Naive B cell (primary cell): Measurements from ENCODE around the gene ACTR5. TPM values are rescaled to one million over a fixed set of nuclear protein-coding genes. Genes with fewer than 3 reads are reported as not detected.
"Not testable (repeated sequence)": the region's sequence is repeated elsewhere in the genome, so short reads cannot be mapped to it uniquely, and the experiment has no call there.

Source experiments
- ATAC-seq, 2 donors: fragments of 150-1000 bp; cut with Tn5 transposase; 2 replicates each; pipeline ENCODE4 v1.10.0; 2021; ENCODE audit warnings: low read depth in 2 of 2, mild to moderate bottlenecking in 2 of 2, moderate library complexity in 2 of 2
- DNase-seq: peaks from one replicate; pipeline ENCODE4 v3.0.0; 2022
- H3K27ac Mint-ChIP-seq, 6 donors: one replicate each; pipeline ENCODE4 v1.8.0; 2020 to 2022; ENCODE audit warnings: mild to moderate bottlenecking in 6 of 6, mixed read lengths in 6 of 6, moderate library complexity in 5 of 6, inconsistent platforms in 2 of 6
- H3K27me3 Mint-ChIP-seq, 3 donors: one replicate each; pipeline ENCODE4 v1.8.0; 2021 to 2022; ENCODE audit warnings: mixed read lengths in 3 of 3, mild to moderate bottlenecking in 1 of 3
- H3K36me3 Mint-ChIP-seq, 2 donors: one replicate each; pipeline ENCODE4 v1.8.0; 2020 to 2022; ENCODE audit warnings: mixed read lengths in 2 of 2, inconsistent platforms in 1 of 2, mild to moderate bottlenecking in 1 of 2
- H3K4me1 Mint-ChIP-seq, 3 donors: one replicate each; pipeline ENCODE4 v1.8.0; 2020 to 2022; ENCODE audit warnings: mixed read lengths in 3 of 3, inconsistent platforms in 1 of 3, mild to moderate bottlenecking in 1 of 3, moderate library complexity in 1 of 3
- H3K4me3 Mint-ChIP-seq, 8 donors: one replicate each; pipeline ENCODE4 v1.8.0; 2020 to 2022; ENCODE audit warnings: mild to moderate bottlenecking in 8 of 8, mixed read lengths in 8 of 8, moderate library complexity in 8 of 8, inconsistent platforms in 2 of 8
- H3K9me3 Mint-ChIP-seq, 7 donors: one replicate each; pipeline ENCODE4 v1.8.0; 2020 to 2022; ENCODE audit warnings: mixed read lengths in 7 of 7, mild to moderate bottlenecking in 5 of 7, inconsistent platforms in 2 of 7, moderate library complexity in 1 of 7
- polyA plus RNA-seq, 6 donors: library from polyadenylated mRNA; unstranded; fragments of 300-500 nt; fragmentation: Illumina TruSeq; gene quantifications; one replicate each; pipeline ENCODE4 v1.2.3, GENCODE V29; 2021; ENCODE audit warnings: low read depth in 6 of 6

Gene ACTR5
- polyA plus RNA-seq, 6 donors from 2014 or later, result 3.5 to 9.6 (median 7.7) TPM

- Mint-ChIP-seq H3K27ac (no peak overlapping the region), H3K27me3 (no peaks in the 10 kb centered on the region), H3K4me3 (no peak overlapping the region), H3K9me3 (peaks cover 0 to under 1% (median 0%) of the 10 kb centered on the region in 7 donors), H3K4me1 (no peaks in the 10 kb centered on the region), H3K36me3 (peaks cover 2 to 10% of the 10 kb centered on the region in 2 donors)
- ATAC-seq (no peak), DNase-seq (no peak)
Measured at GRCh38 chr20:38779247-38780097, 31.2 kb downstream of the ACTR5 start.

DNA sequence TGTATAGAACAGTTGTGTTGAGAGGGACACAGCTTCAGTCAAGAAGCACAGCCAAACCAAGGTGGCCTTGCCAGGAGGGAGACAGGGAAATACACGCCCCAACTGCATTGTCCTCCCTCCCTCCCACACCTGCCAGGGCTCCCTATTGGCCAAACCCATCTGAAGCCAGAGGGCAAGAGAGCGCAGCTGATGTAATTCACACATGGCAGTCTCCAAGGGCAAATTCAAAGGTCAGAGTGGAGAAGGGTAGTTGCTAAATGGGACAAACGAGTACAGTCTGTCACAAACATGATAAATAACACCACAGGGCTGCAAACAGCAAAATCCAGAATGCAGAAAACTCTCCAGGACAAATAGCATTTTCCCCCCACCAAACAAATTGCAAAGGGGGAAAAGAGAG is 34.0 kb downstream of the ACTR5 start:
- no peak overlapping the region for H3K4me3 Mint-ChIP-seq
- no peaks in the 10 kb centered on the region for H3K27me3 Mint-ChIP-seq
- ATAC-seq (no peak), DNase-seq (no peak)
- H3K4me1 Mint-ChIP-seq, result peaks cover 0 to 4% (median 0%) of the 10 kb centered on the region in 3 donors
- no peaks in the 10 kb centered on the region for H3K36me3 Mint-ChIP-seq
- H3K27ac Mint-ChIP-seq, result no peak overlapping the region
- H3K9me3 Mint-ChIP-seq, result no peaks in the 10 kb centered on the region

DNA sequence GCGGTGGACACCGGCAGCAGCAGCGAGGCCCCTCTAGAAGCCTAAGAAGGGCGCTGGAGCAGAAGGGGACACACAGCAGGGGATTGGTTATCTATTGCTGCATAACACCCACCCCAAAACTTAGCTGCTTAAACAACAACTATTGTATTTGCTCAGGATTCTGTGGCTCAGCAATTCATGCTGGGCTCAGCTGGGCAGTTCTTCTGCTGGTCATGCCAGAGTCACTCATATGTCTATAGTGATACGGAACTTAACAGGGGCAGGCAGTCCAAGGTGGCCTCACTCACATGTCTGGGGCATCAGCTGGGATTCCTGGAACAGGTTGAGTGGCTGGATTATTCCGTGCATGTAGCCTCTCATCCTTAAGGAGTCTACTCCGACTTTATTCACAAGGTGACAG is 39.6 kb downstream of the ACTR5 start:
- DNase-seq (no peak), ATAC-seq (no peak)
- H3K4me1 Mint-ChIP-seq, result peaks cover 9 to 15% (median 13%) of the 10 kb centered on the region in 3 donors
- H3K36me3 Mint-ChIP-seq, result no peaks in the 10 kb centered on the region
- no peak overlapping the region for H3K27ac Mint-ChIP-seq
- no peak overlapping the region for H3K4me3 Mint-ChIP-seq
- no peaks in the 10 kb centered on the region for H3K9me3 Mint-ChIP-seq
- no peaks in the 10 kb centered on the region for H3K27me3 Mint-ChIP-seq

DNA sequence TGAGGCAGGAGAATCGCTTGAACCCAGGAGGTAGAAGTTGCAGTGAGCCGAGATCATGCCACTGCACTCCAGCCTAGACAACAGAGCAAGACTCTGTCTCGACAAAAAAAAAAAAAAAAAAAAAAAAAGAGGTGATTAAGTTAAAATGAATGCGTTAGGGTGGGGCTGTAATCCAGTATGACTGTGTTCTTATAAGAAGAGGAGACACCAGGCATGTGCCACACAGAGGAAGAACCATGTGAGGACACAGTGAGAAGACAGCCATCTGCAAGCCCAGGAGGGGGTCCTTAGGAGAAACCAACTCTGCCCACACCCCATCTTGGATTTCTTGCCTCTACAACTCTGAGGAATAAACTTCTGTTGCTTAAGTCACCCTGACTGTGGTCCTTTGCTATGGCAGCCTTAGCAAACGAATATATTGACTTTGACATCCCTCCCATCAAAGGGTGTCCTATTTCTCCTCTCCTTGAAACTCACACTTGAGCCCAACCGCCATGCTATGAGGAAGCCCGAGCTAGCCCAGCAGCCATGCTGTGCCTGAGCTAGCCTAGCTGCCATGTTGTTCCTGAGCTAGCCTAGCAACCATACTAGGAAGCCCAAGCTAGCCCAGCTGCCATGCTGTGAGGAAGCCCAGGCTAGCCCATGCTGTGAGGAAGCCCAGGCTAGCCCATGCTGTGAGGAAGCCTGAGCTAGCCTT is 41.4 kb downstream of the ACTR5 start:
- no peak for ATAC-seq
- H3K9me3 Mint-ChIP-seq, result no peaks in the 10 kb centered on the region
- peak overlapping the region in 1 of 8 donors; percentile 6 for H3K4me3 Mint-ChIP-seq
- no peak for DNase-seq
- H3K4me1 Mint-ChIP-seq, result peaks cover 9 to 15% (median 13%) of the 10 kb centered on the region in 3 donors
- no peaks in the 10 kb centered on the region for H3K27me3 Mint-ChIP-seq
- H3K36me3 Mint-ChIP-seq, result no peaks in the 10 kb centered on the region
- peak overlapping the region in 1 of 6 donors; percentile 75 for H3K27ac Mint-ChIP-seq

DNA sequence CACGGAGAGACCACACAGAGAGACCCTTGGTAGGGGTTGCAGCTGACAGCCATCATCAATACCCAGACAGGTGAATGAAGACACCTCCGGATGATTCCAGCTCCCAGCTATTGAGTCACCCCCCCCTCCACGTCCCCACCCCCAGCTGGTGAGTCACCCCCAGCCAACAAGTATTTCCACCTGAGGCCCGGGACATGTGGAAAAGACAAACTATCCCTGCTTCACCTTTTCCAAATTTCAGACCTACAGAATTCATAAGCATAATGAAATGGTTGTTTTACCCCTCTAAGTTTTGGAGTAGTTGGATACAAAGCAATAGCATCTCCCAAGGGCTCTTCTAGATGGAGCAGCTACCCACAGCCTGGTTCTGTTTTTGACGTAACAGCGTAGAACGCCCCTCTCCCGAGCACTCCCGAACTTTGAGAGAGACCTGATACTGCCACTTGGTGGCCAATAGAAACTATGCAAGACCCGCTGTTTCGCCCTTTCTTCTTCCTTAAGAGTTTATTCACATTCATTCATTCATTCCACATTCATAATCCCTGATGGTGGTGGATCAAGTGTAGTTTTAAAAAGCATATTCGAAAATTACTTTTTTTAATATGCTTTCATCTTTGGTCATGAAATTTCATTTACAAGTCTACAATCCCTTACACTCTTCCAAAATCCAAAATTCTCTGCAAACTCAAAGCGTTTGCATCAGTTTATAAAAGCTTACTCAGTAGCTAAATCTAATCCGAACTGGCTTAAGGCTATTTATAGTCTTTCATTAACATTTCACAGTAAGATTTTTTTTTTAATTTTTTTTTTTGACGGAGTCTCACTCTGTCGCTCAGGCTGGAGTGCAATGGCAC is 42.2 kb downstream of the ACTR5 start:
- peak; percentile 63 to 82 for ATAC-seq

GRCh38 chr20:38791291-38791690 is 43.0 kb downstream of the ACTR5 start:
- Mint-ChIP-seq H3K36me3 (no peaks in the 10 kb centered on the region), H3K27ac (no peak overlapping the region), H3K4me3 (no peak overlapping the region), H3K9me3 (no peaks in the 10 kb centered on the region), H3K4me1 (peaks cover 9 to 13% (median 10%) of the 10 kb centered on the region in 3 donors), H3K27me3 (no peaks in the 10 kb centered on the region)
- DNase-seq, result no peak
- no peak for ATAC-seq

More for the DNA sequence above, 42.2 kb downstream of the ACTR5 start:
- no peaks in the 10 kb centered on the region for H3K36me3 Mint-ChIP-seq
- DNase-seq, result peak; percentile 38
- H3K27me3 Mint-ChIP-seq, result no peaks in the 10 kb centered on the region
- no peaks in the 10 kb centered on the region for H3K9me3 Mint-ChIP-seq
- H3K27ac Mint-ChIP-seq, result peak overlapping the region in 5 of 6 donors; percentile 70 to 94 (median 78)
- peaks cover 9 to 13% (median 10%) of the 10 kb centered on the region in 3 donors for H3K4me1 Mint-ChIP-seq
- H3K4me3 Mint-ChIP-seq, result peak overlapping the region in 2 of 8 donors; percentile 45 to 47

GRCh38 chr20:38791940-38792339 is 43.7 kb downstream of the ACTR5 start:
- DNase-seq (no peak), ATAC-seq (no peak)
- Mint-ChIP-seq H3K27me3 (no peaks in the 10 kb centered on the region), H3K4me3 (no peak overlapping the region), H3K36me3 (no peaks in the 10 kb centered on the region), H3K9me3 (no peaks in the 10 kb centered on the region), H3K4me1 (peaks cover 9 to 13% (median 10%) of the 10 kb centered on the region in 3 donors), H3K27ac (no peak overlapping the region)

GRCh38 chr20:38794057-38794456 is 45.8 kb downstream of the ACTR5 start:
- H3K4me3 Mint-ChIP-seq, H3K36me3 Mint-ChIP-seq, H3K9me3 Mint-ChIP-seq, DNase-seq, H3K27me3 Mint-ChIP-seq, ATAC-seq: not testable (repeated sequence)
- Mint-ChIP-seq H3K27ac (peak overlapping the region in 3 of 6 donors; percentile 9 to 57 (median 15)), H3K4me1 (peaks cover 9 to 20% (median 14%) of the 10 kb centered on the region in 3 donors)

DNA sequence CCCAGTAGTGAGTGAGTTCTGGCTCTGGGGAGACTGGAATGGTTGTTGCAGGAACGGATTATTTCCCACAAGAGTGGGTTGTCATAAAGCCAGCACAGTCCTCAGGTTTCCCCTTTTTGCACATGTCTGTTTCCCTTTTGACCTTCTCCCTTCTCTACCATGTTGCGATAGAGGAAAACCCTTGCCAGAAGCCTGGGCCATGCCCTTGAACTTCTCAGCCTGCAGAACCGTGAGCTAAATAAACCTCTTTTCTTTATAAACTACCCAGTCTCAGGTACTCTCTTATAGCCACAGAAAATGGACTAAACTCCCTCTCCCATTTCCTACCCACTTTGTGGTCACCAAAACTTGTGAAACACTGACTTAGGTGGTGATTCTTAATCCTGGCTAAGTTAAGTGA is 50.0 kb downstream of the ACTR5 start:
- Mint-ChIP-seq H3K4me1 (peaks cover 6 to 17% (median 10%) of the 10 kb centered on the region in 3 donors), H3K4me3 (no peak overlapping the region), H3K36me3 (no peaks in the 10 kb centered on the region), H3K9me3 (peaks cover 0 to 6% (median 0%) of the 10 kb centered on the region in 7 donors), H3K27ac (peak overlapping the region in 2 of 6 donors; percentile 9 to 21), H3K27me3 (no peaks in the 10 kb centered on the region)
- ATAC-seq (no peak), DNase-seq (no peak)

GRCh38 chr20:38799203-38799602 is 50.9 kb downstream of the ACTR5 start:
- H3K27me3 Mint-ChIP-seq, result no peaks in the 10 kb centered on the region
- H3K4me3 Mint-ChIP-seq, result no peak overlapping the region
- ATAC-seq (no peak), DNase-seq (no peak)
- H3K27ac Mint-ChIP-seq, result peak overlapping the region in 4 of 6 donors; percentile 8 to 86 (median 66)
- no peaks in the 10 kb centered on the region for H3K36me3 Mint-ChIP-seq
- peaks cover 0 to 6% (median 0%) of the 10 kb centered on the region in 7 donors for H3K9me3 Mint-ChIP-seq
- peaks cover 11 to 24% (median 12%) of the 10 kb centered on the region in 3 donors for H3K4me1 Mint-ChIP-seq

- Mint-ChIP-seq H3K36me3 (no peaks in the 10 kb centered on the region), H3K9me3 (peaks cover 0 to 6% (median 0%) of the 10 kb centered on the region in 7 donors), H3K4me3 (no peak overlapping the region), H3K4me1 (peaks cover 21 to 35% (median 22%) of the 10 kb centered on the region in 3 donors), H3K27ac (peak overlapping the region in 3 of 6 donors; percentile 22 to 85 (median 60)), H3K27me3 (no peaks in the 10 kb centered on the region)
- ATAC-seq (no peak), DNase-seq (no peak)
Measured at GRCh38 chr20:38800882-38801281, 52.6 kb downstream of the ACTR5 start.

DNA sequence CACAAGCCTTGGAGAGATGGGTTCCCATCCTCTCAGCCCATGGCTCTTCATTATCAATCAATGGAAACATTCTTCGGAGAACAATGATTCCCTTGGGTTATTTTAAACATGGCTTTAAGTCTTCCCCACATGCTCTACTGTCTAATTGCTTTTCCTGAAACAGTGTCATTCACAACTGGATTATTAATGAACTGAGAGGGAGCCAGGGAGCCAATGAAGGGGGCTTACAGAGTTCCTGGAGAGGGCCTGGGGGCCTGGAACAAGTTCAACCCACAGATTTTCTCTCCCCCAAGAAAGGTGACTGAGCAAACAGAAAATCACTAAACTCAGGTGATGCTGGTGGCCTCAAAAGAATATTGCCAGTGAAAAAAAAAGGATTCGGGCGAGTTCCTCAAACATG is 56.0 kb downstream of the ACTR5 start:
- Mint-ChIP-seq H3K27ac (peak overlapping the region; percentile 93 to 100 (median 99)), H3K9me3 (no peaks in the 10 kb centered on the region), H3K4me3 (peak overlapping the region in 7 of 8 donors; percentile 74 to 94 (median 93)), H3K36me3 (peaks cover 0 to 3% of the 10 kb centered on the region in 2 donors), H3K27me3 (no peaks in the 10 kb centered on the region), H3K4me1 (peaks cover 31 to 45% (median 45%) of the 10 kb centered on the region in 3 donors)
- DNase-seq (no peak), ATAC-seq (no peak)
